HTERT RPE-1 (cell line): Measurements from ENCODE around the gene CENPO.

Experiments
- in situ Hi-C: fragments of 300-500 bp; cut with MboI; formaldehyde crosslinking; loops from 4 replicates; pipeline ENCODE4 v1.14.3; 2020; ENCODE audit warnings: low sequenced_read_pairs

Gene CENPO

DNA sequence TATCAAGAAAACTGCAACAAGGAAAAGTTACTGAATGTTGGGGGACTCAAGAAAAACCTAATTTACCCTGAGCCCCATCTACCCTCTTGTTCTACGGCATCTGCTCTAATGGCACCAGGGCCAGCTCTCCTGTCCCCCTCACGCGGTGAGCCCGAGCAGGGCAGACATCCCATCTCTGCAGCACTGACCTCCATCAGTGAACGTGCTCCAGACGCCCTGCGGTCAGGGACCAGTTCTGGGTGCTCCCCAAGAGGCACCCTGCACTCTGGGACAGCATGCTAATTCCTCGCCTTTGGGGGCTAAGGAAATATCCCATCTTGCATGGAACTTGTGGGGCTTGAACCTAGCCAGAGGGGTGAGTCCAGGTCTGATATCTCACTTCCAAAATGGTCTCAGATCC, 43.0 kb downstream of the CENPO start:
- in situ Hi-C loops, result no loop called here

- in situ Hi-C loops, result no loop called here
Observed at GRCh38 chr2:24836706-24837105, 43.5 kb downstream of the CENPO start.

- in situ Hi-C loops, result no loop called here
Observed at GRCh38 chr2:24837996-24838513, 44.8 kb downstream of the CENPO start.

DNA sequence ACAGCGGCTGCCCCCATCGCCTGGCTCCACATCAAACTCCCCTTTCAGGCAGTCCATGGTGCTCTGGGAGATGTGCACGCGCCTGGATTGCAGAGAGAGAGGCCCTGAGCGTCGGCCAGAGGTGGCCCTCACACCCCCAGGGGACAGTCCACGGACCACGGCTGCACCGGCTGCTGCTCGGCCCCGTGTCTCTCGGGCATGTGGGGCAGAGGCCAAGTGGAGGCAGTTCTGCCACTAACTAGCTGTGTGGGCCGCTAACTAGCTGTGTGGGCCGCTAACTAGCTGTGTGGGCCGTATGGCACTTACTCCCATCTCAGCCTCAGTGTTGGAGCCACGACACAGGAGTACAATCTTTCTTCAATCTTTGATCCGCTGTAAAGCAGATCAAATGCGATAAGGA, 45.3 kb downstream of the CENPO start:
- in situ Hi-C loops, result no loop called here

DNA sequence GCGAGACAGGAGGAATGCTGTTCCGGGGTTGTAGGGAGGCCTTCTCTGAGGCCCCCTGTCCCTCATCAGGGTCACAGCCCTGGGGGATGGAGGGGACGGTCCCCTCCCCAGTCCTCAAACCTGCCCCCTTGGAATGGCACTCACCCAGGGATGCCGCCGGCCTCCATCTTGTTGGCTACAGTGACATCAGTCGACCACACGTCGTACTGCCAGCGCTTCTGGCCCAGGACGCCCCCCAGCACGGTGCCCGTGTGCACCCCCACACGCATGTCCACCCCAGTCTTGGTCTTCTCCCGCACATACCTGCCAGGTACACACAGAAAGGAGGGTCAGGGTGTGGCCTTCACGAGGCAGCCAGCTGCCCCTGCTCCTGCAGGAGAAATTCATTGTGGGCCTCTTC, 46.5 kb downstream of the CENPO start:
- in situ Hi-C loops, result no loop called here

DNA sequence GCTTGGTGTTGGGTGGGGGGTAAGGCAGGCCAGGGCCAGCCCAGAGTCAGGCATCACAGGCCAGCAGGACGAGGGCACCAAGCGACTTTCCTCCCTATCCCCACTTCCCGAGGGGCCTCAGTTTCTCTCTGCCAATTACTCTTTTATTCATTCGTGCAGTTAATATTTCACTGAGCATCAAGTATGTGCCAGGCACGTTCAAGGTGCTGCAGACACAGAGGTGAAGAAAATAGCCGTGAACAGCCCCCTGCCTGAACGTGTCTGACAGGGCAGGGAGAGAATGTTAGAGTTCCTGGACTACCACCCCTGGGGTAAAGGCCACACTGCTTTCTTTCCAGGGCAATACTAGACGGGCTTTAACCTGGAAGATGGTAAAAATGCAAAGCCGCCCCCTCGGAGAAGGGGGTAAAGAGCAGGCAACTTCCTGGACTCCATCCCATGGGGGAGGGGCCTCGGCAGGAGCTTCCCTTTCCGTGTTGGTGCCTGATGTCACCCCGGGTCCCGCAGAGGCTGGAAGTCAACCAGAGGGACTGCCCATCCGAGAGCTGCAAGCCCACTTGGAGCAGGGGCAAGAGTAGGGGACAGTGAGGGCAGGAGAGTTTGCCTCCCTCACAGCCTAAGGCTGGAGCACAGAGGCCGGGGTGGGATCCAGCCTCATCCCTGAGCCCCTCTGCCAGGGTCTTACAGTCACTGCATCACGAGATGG, 47.1 kb downstream of the CENPO start:
- in situ Hi-C loops, result no loop called here

GRCh38 chr2:24840962-24841945, 48.0 kb downstream of the CENPO start:
- in situ Hi-C loops, result no loop called here

DNA sequence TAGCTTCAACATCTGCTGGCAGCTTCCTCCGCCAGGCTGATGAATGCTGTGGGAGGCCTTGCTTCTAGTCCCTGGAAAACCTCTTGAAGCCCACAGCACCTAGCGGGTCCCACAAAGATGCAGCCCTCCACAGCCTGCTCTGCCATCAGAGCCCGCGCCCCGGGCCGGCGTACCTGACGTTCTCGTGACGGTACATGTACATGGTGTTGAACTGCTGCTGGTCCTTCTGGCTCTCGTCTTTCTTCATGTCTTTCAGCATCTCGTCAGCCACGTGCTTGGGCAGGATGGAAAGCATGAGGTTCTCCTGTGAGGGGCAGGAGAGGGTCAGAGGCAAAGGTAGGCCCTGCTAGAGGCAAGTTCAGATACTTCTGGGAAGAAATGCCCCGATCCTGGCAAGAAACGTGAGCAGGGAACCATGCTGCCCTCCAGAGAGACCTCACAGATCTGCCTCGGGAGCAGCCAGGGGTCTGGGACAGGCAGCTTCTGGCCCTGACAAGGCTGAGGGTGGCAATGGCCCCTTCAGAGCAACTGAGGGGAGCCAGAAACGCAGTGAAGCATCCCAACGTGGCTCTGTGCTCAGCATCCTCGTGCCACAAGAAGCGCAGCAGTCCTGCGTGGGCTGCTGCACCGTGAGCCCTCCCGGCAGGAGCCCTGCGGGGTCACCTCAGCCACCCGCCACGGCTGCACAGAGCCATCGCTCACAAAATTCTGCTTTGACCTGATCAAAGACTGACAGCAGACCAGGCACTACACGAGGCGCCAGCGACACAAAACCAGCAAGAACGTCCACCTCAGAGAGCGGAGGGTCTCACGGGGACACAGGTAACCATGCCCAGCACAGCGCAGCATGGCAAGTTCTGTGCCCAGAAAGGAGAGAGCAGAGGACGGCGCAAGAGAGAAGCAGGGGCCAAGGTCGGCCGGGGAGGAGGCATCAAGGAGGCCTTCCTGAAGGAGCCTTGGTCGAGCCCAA, 49.1 kb downstream of the CENPO start:
- in situ Hi-C loops, result no loop called here

GRCh38 chr2:24843330-24843860, 50.2 kb downstream of the CENPO start:
- in situ Hi-C loops, result no loop called here

DNA sequence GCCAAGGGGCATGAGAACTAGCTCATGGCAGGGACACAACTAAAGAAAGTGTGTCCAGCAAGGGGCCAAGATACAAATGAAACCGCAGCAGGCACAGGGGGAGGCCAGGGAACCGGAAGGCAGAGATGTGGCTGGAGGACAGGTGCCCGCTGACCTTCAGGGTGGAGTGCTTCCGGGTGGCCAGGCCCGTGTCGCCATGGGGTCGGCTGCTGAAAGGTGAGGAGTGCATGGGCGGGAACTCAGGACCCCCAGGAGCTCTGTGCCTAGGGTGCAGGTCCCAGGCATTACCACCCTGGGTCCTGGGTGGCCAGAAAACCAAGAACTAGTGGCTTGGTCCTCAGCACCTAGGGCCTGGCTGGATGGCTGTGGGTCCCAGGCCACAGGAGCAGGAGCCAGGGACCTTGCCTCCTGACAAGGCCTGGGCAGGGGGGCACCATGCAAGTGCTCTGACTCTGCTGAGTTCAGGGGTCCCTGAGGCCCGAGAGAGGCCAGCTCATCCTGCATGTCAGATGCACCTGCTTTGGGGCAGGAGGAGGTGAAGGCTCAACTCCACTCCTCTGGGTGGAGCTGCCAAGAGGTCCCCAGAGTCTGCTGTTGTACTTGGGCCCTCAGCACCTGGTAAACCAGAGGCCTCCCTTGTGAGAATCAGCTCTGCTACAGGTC, 50.9 kb downstream of the CENPO start:
- in situ Hi-C loops, result no loop called here

- in situ Hi-C loops, result no loop called here
Observed at GRCh38 chr2:24845691-24846090, 52.5 kb downstream of the CENPO start.

- in situ Hi-C loops, result no loop called here
Observed at GRCh38 chr2:24850944-24851343, 57.7 kb downstream of the CENPO start.

DNA sequence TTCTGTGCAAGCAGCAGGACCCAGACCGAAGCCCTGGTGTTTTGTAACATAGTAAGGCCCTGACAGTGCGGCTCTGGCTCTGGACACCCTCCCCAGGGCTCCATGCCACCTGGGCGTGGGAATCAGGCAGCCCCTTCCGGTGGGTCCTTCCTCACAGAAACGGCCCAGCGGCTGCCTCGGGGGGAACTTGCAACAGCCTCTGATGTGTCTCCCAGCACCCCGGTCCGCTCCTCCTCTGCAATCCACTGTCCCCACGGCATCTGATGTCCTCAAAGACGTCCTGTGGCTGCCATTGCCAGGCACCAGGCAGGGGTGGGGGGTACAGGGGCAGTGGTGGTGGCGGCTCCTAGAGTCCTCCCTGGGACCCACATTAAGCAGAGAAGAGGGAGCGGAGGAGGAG, 58.8 kb downstream of the CENPO start:
- in situ Hi-C loops, result no loop called here

GRCh38 chr2:24852431-24853020, 59.3 kb downstream of the CENPO start:
- in situ Hi-C loops, result no loop called here

GRCh38 chr2:24853046-24853445, 59.8 kb downstream of the CENPO start:
- in situ Hi-C loops, result no loop called here

GRCh38 chr2:24853996-24854395, 60.8 kb downstream of the CENPO start:
- in situ Hi-C loops, result no loop called here

DNA sequence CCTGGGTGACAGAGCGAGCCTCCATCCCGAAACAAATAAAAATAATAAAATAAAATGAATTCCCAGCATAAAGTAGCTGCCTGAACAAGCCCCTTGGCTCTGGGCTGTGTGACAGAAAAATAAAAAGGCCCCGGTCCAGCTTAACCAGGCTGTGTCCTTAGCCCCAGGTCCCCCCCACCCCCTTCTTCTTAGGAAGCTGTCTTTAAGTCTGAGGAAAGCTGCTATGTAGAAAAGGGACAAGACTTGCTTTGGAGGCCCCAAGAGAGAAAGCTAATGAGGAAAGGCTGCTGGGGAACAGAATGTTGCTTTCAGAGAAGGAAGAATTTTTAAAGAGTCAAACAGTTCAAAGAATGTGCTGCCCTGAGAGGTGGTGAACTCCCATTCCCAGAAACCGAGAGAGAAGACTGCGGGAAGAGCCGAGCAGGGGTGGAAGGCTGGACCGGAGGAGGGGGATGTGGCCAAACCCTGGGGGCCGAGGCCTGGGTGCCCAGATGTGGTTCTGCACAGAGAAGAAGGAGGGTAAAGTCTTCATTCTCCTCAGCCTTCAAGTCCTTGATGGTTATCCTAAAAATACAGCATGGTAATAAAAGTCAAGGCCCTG, 61.9 kb downstream of the CENPO start:
- in situ Hi-C loops, result no loop called here

- in situ Hi-C loops, result no loop called here
Observed at GRCh38 chr2:24855726-24856125, 62.5 kb downstream of the CENPO start.

- in situ Hi-C loops, result no loop called here
Observed at GRCh38 chr2:24856791-24857211, 63.6 kb downstream of the CENPO start.
